Loucy (cell line): ENCODE results near the gene RPA3.

Experiments
- EZH2phosphoT487 ChIP-seq: fragments of 200-600 bp; IDR thresholded peaks from 2 replicates; pipeline ENCODE4 v1.6.1; 2018; ENCODE audit warnings: antibody characterized with exemption, mild to moderate bottlenecking, moderate library complexity, borderline replicate concordance
- TF ChIP-seq, protein P1 (sequence below): fragments of 200-600 bp; sonication (generic); conservative IDR thresholded peaks from 2 replicates; pipeline ENCODE4 v1.5.1; 2014; ENCODE audit warnings: mild to moderate bottlenecking, antibody characterized with exemption, low read length

DNA sequence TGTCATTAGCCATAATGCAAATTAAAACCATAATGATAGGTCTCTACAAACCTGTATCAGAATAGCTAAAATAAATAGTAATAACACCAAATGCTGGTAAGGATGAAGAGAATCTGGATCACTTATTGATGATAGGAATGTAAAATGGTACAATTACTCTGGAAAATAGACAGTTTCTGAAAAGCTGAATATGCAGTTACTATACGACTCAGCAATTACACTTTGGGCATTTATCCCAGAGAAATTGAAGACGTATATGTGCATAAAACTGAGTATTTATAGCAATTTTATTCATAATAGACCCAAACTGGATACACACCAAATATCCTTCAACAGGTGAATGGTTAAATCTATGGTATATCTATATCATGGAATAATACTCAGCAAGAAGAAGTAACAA is 7.9 kb downstream of the RPA3 start:
- TF ChIP-seq, protein P1, sequence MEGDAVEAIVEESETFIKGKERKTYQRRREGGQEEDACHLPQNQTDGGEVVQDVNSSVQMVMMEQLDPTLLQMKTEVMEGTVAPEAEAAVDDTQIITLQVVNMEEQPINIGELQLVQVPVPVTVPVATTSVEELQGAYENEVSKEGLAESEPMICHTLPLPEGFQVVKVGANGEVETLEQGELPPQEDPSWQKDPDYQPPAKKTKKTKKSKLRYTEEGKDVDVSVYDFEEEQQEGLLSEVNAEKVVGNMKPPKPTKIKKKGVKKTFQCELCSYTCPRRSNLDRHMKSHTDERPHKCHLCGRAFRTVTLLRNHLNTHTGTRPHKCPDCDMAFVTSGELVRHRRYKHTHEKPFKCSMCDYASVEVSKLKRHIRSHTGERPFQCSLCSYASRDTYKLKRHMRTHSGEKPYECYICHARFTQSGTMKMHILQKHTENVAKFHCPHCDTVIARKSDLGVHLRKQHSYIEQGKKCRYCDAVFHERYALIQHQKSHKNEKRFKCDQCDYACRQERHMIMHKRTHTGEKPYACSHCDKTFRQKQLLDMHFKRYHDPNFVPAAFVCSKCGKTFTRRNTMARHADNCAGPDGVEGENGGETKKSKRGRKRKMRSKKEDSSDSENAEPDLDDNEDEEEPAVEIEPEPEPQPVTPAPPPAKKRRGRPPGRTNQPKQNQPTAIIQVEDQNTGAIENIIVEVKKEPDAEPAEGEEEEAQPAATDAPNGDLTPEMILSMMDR, result no peak
- TF ChIP-seq EZH2phosphoT487, result no peak
